GM23248 (cell line): ENCODE results near the gene CSMD2. TPM values are rescaled to one million over a fixed set of nuclear protein-coding genes. Genes with fewer than 3 reads are reported as not detected.

Source experiments
- DNase-seq: peaks from one replicate; pipeline ENCODE4 v3.0.0-alpha.2; 2015
- H2AFZ ChIP-seq: fragments of 200-600 bp; sonication (generic); 2 replicates; pipeline ENCODE4 v1.6.1; 2016; ENCODE audit warnings: antibody characterized with exemption
- H3F3A ChIP-seq: fragments of 200-600 bp; sonication (generic); 2 replicates; pipeline ENCODE4 v1.6.1; 2016; ENCODE audit warnings: mild to moderate bottlenecking, antibody characterized with exemption, mixed run types; ENCODE audit not compliant: insufficient read depth
- H3K27ac ChIP-seq: fragments of 200-600 bp; sonication (generic); 2 replicates; pipeline ENCODE4 v1.5.1; 2016; ENCODE audit warnings: mild to moderate bottlenecking
- H3K27me3 ChIP-seq: fragments of 200-600 bp; sonication (generic); replicated peaks from 2 replicates; pipeline ENCODE4 v1.6.1; 2016; ENCODE audit warnings: mild to moderate bottlenecking; ENCODE audit not compliant: insufficient read depth
- H3K36me3 ChIP-seq: fragments of 200-600 bp; sonication (generic); 2 replicates; pipeline ENCODE4 v1.6.1; 2016; ENCODE audit warnings: low read depth, mild to moderate bottlenecking
- H3K4me1 ChIP-seq: fragments of 200-600 bp; sonication (generic); 2 replicates; pipeline ENCODE4 v1.6.1; 2016; ENCODE audit warnings: mild to moderate bottlenecking; ENCODE audit not compliant: insufficient read depth
- H3K4me2 ChIP-seq: fragments of 200-600 bp; sonication (generic); one replicate; pipeline ENCODE4 v1.6.1; 2016; ENCODE audit warnings: mild to moderate bottlenecking; ENCODE audit not compliant: unreplicated experiment
- H3K4me3 ChIP-seq: fragments of 200-600 bp; sonication (generic); 2 replicates; pipeline ENCODE4 v1.5.1; 2016; ENCODE audit warnings: mild to moderate bottlenecking
- H3K79me2 ChIP-seq: fragments of 200-600 bp; sonication (generic); 2 replicates; pipeline ENCODE4 v1.6.1; 2016; ENCODE audit warnings: mild to moderate bottlenecking; ENCODE audit not compliant: insufficient read depth
- H3K9ac ChIP-seq: fragments of 200-600 bp; sonication (generic); 2 replicates; pipeline ENCODE4 v1.6.1; 2016; ENCODE audit warnings: mild to moderate bottlenecking
- H3K9me2 ChIP-seq: fragments of 200-600 bp; sonication (generic); 2 replicates; pipeline ENCODE4 v1.6.1; 2016; ENCODE audit warnings: mixed run types, mild to moderate bottlenecking, moderate library complexity; ENCODE audit not compliant: insufficient read depth
- H3K9me3 ChIP-seq: fragments of 200-600 bp; sonication (generic); one replicate; pipeline ENCODE4 v1.6.1; 2017; ENCODE audit warnings: low read depth
- H4K20me1 ChIP-seq: fragments of 200-600 bp; sonication (generic); 2 replicates; pipeline ENCODE4 v1.6.0; 2016; ENCODE audit not compliant: insufficient read depth
- EZH2 ChIP-seq: fragments of 200-600 bp; sonication (generic); IDR thresholded peaks from 2 replicates; pipeline ENCODE4 v1.6.1; 2018; ENCODE audit warnings: antibody characterized with exemption, mild to moderate bottlenecking; ENCODE audit not compliant: insufficient read depth, poor library complexity, severe bottlenecking
- EZH2phosphoT487 ChIP-seq: fragments of 200-600 bp; sonication (generic); IDR thresholded peaks from 2 replicates; pipeline ENCODE4 v1.6.1; 2018; ENCODE audit warnings: antibody characterized with exemption, moderate library complexity, mild to moderate bottlenecking, low read depth; ENCODE audit not compliant: insufficient read depth
- WGBS, 2 experiments: methylation state at CpG; one replicate each; pipeline ENCODE4 v1.1.6; 2015 to 2017; ENCODE audit warnings: low lambda C conversion rate in 2 of 2, low coverage in 1 of 2; ENCODE audit errors: missing lambda C conversion rate in 2 of 2; 5-methylcytosine and 5-hydroxymethylcytosine counted together
- in situ Hi-C: fragments of 300-500 bp; cut with MboI; formaldehyde crosslinking; loops from 2 replicates; pipeline ENCODE4 v1.15.0; 2020
- polyA plus RNA-seq: library from polyadenylated mRNA; unstranded; fragments of >200 nt; fragmentation: Nextera tagmentation; extraction: Ambion mirVana; gene quantifications from 2 replicates; pipeline ENCODE4 v1.2.1, GENCODE V29; 2016
- total RNA-seq: library from RNA; depleted of rRNA; stranded (reverse); fragments of >200 nt; shearing (Covaris generic); gene quantifications from 2 replicates; pipeline ENCODE4 v1.2.3, GENCODE V29; 2014

CSMD2 gene
- total and polyA plus RNA-seq, 2 experiments from 2014 or later: 4.5 to 7.1 TPM

DNA sequence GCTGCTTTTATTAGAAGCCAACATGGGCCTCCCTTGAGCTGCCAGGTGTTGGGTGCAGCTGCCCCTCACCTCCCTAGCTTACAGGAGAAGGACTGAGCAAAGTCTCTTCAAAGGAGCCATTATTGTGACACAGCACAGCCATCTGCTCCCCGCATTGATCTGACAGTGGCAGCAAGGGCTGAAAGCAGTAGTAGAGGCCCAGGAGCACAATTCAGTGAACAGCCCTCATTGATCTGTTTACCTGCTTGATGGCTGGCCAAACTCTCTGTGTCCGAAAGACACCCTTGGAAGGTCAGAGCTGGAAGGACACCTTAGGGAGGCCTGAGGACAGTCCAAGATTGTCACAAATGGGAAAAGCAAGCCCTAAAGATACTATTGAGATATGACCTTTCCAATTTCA is 286.6 kb downstream of the CSMD2 start:
- H3K27me3 ChIP-seq: no peaks in the 10 kb centered on the region
- TF ChIP-seq EZH2 (no peak), EZH2phosphoT487 (no peak)
- H3K4me1 ChIP-seq: peaks cover 35% of the 10 kb centered on the region
- H3K36me3 ChIP-seq: no peaks in the 10 kb centered on the region
- H3K9me2 ChIP-seq: no peaks in the 10 kb centered on the region
- H3F3A ChIP-seq: peaks cover 35% of the 10 kb centered on the region
- no peak overlapping the region for H3K4me3 ChIP-seq
- no peak overlapping the region for H2AFZ ChIP-seq
- in situ Hi-C loops: no loop called here
- WGBS, 2 experiments: 95 to 97% methylated on average over 2 of the region's 2 CpGs
- H4K20me1 ChIP-seq: no peaks in the 10 kb centered on the region
- no peak overlapping the region for H3K27ac ChIP-seq
- H3K9me3 ChIP-seq: no peaks in the 10 kb centered on the region
- no peak for DNase-seq
- 0 out of 2 replicates have a peak, but pooled peaks cover under 1% of the 10 kb centered on the region for H3K79me2 ChIP-seq
- no peak overlapping the region for H3K9ac ChIP-seq
- H3K4me2 ChIP-seq: no peak overlapping the region

DNA sequence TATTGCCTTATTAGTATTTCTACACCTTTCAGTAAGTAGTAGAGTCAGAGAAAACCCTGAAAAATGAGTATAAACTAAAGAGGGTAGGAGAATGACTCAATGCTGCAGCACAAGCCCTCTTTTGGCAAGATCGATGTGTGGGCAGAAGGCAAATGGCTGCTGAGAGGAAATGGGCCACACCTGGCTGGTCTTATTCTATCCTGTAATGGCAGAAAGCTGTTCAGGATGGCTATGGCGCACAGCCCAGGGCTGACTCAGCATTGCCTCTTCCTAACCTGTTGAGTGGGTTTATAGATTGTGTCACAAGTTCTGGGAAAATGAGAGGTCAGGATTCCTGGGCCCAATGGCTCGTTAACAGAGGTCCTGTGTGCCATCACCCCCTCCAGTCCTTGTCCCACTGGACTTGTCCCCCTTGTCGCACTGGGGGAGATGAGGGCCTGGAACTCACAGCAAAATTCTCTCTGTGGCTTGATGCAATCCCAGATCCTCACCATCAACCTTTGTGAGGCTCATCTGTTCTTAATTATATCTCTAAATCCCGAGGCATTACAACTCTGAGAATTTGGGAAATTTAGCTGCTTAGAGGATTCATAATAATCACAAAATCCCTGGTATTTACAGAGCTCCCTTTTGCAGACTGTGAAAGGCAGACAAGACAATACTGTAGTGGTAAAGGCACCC is 287.9 kb downstream of the CSMD2 start:
- H3K79me2 ChIP-seq: no peaks in the 10 kb centered on the region
- in situ Hi-C loops: no loop called here
- H3K27ac ChIP-seq: peak overlapping the region; percentile 79
- 4 to 8% methylated on average over 5 of the region's 5 CpGs for WGBS, 2 experiments
- H3F3A ChIP-seq: peaks cover 46% of the 10 kb centered on the region
- H4K20me1 ChIP-seq: no peaks in the 10 kb centered on the region
- no peak overlapping the region for H2AFZ ChIP-seq
- DNase-seq: peak; percentile 98
- H3K9ac ChIP-seq: peak overlapping the region; percentile 32; the same call in 1 of the 2 replicates
- peaks cover 45% of the 10 kb centered on the region for H3K4me1 ChIP-seq
- peak overlapping the region; percentile 58 for H3K4me2 ChIP-seq
- no peaks in the 10 kb centered on the region for H3K9me3 ChIP-seq
- no peaks in the 10 kb centered on the region for H3K9me2 ChIP-seq
- H3K27me3 ChIP-seq: no peaks in the 10 kb centered on the region
- no peak overlapping the region for H3K4me3 ChIP-seq
- no peaks in the 10 kb centered on the region for H3K36me3 ChIP-seq
- TF ChIP-seq EZH2phosphoT487: no peak
- TF ChIP-seq EZH2: no peak

DNA sequence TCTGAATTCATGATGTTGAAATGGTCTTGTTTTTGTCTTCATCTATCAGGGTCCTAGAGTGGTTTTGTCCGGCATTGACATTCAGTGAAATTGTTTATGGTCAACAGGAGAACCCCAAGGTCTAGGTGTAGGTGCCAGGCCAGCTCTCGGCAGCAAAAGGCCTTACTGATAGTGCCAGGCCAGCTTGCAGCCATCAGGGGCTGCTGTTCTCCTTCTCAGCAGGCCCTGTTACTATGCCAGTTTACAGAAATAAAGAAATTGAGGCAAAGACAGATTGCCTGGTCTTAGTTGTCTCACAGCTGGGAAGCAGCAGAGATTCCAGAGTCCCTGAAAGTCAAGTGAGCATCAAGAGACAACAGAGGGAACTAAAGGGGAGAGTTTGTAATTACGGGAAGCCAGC is 289.2 kb downstream of the CSMD2 start:
- Histone ChIP-seq H3K27me3 (no peaks in the 10 kb centered on the region), H3K9me2 (no peaks in the 10 kb centered on the region), H3K9ac (no peak overlapping the region), H2AFZ (no peak overlapping the region), H3K36me3 (no peaks in the 10 kb centered on the region), H4K20me1 (no peaks in the 10 kb centered on the region), H3K9me3 (no peaks in the 10 kb centered on the region), H3K27ac (no peak overlapping the region), H3F3A (peaks cover 51% of the 10 kb centered on the region), H3K79me2 (no peaks in the 10 kb centered on the region), H3K4me1 (peaks cover 48% of the 10 kb centered on the region), H3K4me3 (no peak overlapping the region), H3K4me2 (no peak overlapping the region)
- TF ChIP-seq EZH2: no peak
- TF ChIP-seq EZH2phosphoT487: no peak
- WGBS, 2 experiments: 93 to 98% methylated on average over 3 of the region's 3 CpGs
- DNase-seq: peak; percentile 17
- in situ Hi-C loops: no loop called here

DNA sequence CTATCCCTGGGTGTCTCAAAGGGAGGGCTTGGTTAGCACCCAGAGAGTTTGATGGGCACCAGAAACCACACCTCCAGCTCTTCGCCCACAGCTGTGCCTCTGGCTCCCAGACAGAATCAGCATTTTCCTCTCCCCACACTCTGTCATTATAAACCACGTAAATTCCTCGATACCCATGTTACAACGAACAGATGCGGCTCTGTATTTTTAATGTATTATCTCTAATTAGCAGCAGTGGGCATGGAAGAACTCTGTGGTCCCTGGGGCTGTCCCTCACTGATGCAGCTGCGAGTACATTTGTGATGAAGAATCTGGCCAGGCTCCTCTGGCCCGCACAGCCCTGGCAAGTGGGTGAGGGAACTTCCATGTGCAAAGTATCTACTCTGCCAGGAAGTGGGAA is 290.4 kb downstream of the CSMD2 start:
- Histone ChIP-seq H3K36me3 (no peaks in the 10 kb centered on the region), H3K4me2 (no peak overlapping the region), H3K4me1 (peaks cover 38% of the 10 kb centered on the region), H3K4me3 (no peak overlapping the region), H4K20me1 (no peaks in the 10 kb centered on the region), H3F3A (peaks cover 40% of the 10 kb centered on the region), H3K27ac (no peak overlapping the region), H3K9ac (no peak overlapping the region), H3K9me3 (no peaks in the 10 kb centered on the region), H2AFZ (no peak overlapping the region), H3K79me2 (no peaks in the 10 kb centered on the region), H3K27me3 (no peaks in the 10 kb centered on the region), H3K9me2 (no peaks in the 10 kb centered on the region)
- 73 to 81% methylated on average over 7 of the region's 7 CpGs for WGBS, 2 experiments
- in situ Hi-C loops: no loop called here
- DNase-seq: no peak
- TF ChIP-seq EZH2phosphoT487 (no peak), EZH2 (no peak)

DNA sequence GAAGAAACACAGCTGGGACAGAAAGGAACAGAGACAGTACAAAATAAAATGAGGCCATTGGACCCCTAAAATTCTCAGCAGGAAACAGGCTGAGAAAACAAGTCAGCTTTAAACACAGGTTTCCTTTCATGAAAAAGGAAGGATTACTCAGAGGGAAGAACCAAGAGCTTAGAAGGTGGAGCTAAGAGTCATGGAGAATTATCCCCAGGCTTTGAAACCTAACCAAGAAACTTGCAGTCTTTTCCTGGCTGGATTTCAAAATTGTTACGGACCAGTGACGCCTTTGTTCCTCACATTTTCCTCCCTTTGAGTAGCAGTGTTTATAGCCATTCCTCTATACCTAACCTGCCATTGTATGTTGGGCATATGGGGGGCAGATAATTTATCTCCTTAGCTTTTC is 292.3 kb downstream of the CSMD2 start:
- H3K9me3 ChIP-seq: no peaks in the 10 kb centered on the region
- DNase-seq: peak; percentile 89
- in situ Hi-C loops: no loop called here
- H4K20me1 ChIP-seq: no peaks in the 10 kb centered on the region
- H3K4me1 ChIP-seq: peaks cover 33% of the 10 kb centered on the region
- peaks cover 34% of the 10 kb centered on the region for H3F3A ChIP-seq
- H3K79me2 ChIP-seq: no peaks in the 10 kb centered on the region
- WGBS, 2 experiments: 26 to 44% methylated on average over 2 of the region's 2 CpGs
- H2AFZ ChIP-seq: no peak overlapping the region
- no peak for TF ChIP-seq EZH2phosphoT487
- TF ChIP-seq EZH2: no peak
- H3K9ac ChIP-seq: peak overlapping the region; percentile 17; the same call in 1 of the 2 replicates
- H3K36me3 ChIP-seq: no peaks in the 10 kb centered on the region
- H3K27ac ChIP-seq: peak overlapping the region; percentile 34
- H3K4me3 ChIP-seq: no peak overlapping the region
- H3K9me2 ChIP-seq: no peaks in the 10 kb centered on the region
- no peak overlapping the region for H3K4me2 ChIP-seq
- no peaks in the 10 kb centered on the region for H3K27me3 ChIP-seq
